ENCODE results near the gene FBXL19. TPM values are rescaled to one million over a fixed set of nuclear protein-coding genes. Genes with fewer than 3 reads are reported as not detected.

FBXL19 gene
- total RNA-seq, 1 experiment from 2014 or later, result 70.8 TPM

- peak; percentile 27 for DNase-seq (ENCODE audit: low read depth)
These were observed 62.2 kb downstream of the FBXL19 start for GRCh38 chr16:30985401-30986128.

GRCh38 chr16:30986129-30986991, 63.0 kb downstream of the FBXL19 start:
- no peak for DNase-seq (ENCODE audit: low read depth)

GRCh38 chr16:30987581-30988190, 64.3 kb downstream of the FBXL19 start:
- no peak for DNase-seq (ENCODE audit: low read depth)

GRCh38 chr16:30989469-30990047, 66.2 kb downstream of the FBXL19 start:
- no peak for DNase-seq (ENCODE audit: low read depth)

GRCh38 chr16:30990105-30990504, 66.7 kb downstream of the FBXL19 start:
- DNase-seq (ENCODE audit: low read depth), result no peak

GRCh38 chr16:30991052-30991451, 67.7 kb downstream of the FBXL19 start:
- no peak for DNase-seq (ENCODE audit: low read depth)

GRCh38 chr16:30992276-30992780, 69.0 kb downstream of the FBXL19 start:
- no peak for DNase-seq (ENCODE audit: low read depth)

GRCh38 chr16:30992931-30993816, 69.8 kb downstream of the FBXL19 start:
- no peak for DNase-seq (ENCODE audit: low read depth)

- no peak for DNase-seq (ENCODE audit: low read depth)
These were observed 72.6 kb downstream of the FBXL19 start for GRCh38 chr16:30995927-30996323.

- DNase-seq (ENCODE audit: low read depth), result no peak
These were observed 73.1 kb downstream of the FBXL19 start for GRCh38 chr16:30996324-30996984.

- peak; percentile 63 for DNase-seq (ENCODE audit: low read depth)
These were observed 73.8 kb downstream of the FBXL19 start for GRCh38 chr16:30996985-30997724.

- peak; percentile 90 for DNase-seq (ENCODE audit: low read depth)
These were observed 74.6 kb downstream of the FBXL19 start for GRCh38 chr16:30997725-30998711.

Small RNA genes lying within 50 kb of the gene (small RNA-seq; reads per million reads assigned to genes)
- not detected for gene AC135048.1
- not detected for gene MIR4519
- not detected for gene MIR762

Other genes with a start within 250 kb of the FBXL19 start
- 17.3 and 22.9 TPM in 2 replicates for gene SRCAP, start 224.4 kb upstream of the FBXL19 start, total RNA-seq (2014; rRNA removed; shearing (Covaris generic))
- gene PHKG2, start 175.1 kb upstream of the FBXL19 start, total RNA-seq (2014; rRNA removed; shearing (Covaris generic)), result 24.8 and 25.7 TPM in 2 replicates
- gene CFAP119, start 161.5 kb upstream of the FBXL19 start, total RNA-seq (2014; rRNA removed; shearing (Covaris generic)), result 5.7 and 5.9 TPM in 2 replicates
- gene RNF40, start 161.2 kb upstream of the FBXL19 start, total RNA-seq (2014; rRNA removed; shearing (Covaris generic)), result 96.2 and 104 TPM in 2 replicates
- 14.5 and 15.9 TPM in 2 replicates for gene ZNF629, start 136.4 kb upstream of the FBXL19 start, total RNA-seq (2014; rRNA removed; shearing (Covaris generic))
- 42.5 and 56.2 TPM in 2 replicates for gene BCL7C, start 29.5 kb upstream of the FBXL19 start, total RNA-seq (2014; rRNA removed; shearing (Covaris generic))
- gene CTF1, start 27.0 kb upstream of the FBXL19 start, total RNA-seq (2014; rRNA removed; shearing (Covaris generic)), result not detected in 2 replicates
- 9.4 and 10.5 TPM in 2 replicates for gene ORAI3, start 25.5 kb downstream of the FBXL19 start, total RNA-seq (2014; rRNA removed; shearing (Covaris generic))
- gene SETD1A, start 34.2 kb downstream of the FBXL19 start, total RNA-seq (2014; rRNA removed; shearing (Covaris generic)), result 3.1 and 5.3 TPM in 2 replicates
- 7.3 and 8.9 TPM in 2 replicates for gene HSD3B7, start 61.6 kb downstream of the FBXL19 start, total RNA-seq (2014; rRNA removed; shearing (Covaris generic))
- gene STX1B, start 87.1 kb downstream of the FBXL19 start, total RNA-seq (2014; rRNA removed; shearing (Covaris generic)), result 1.0 and 2.1 TPM in 2 replicates
- 37.9 and 43.7 TPM in 2 replicates for gene STX4, start 110.0 kb downstream of the FBXL19 start, total RNA-seq (2014; rRNA removed; shearing (Covaris generic))
- gene ZNF668, start 150.7 kb downstream of the FBXL19 start, total RNA-seq (2014; rRNA removed; shearing (Covaris generic)), result 16.9 and 21.5 TPM in 2 replicates
- 14.0 and 24.8 TPM in 2 replicates for gene ZNF646, start 150.8 kb downstream of the FBXL19 start, total RNA-seq (2014; rRNA removed; shearing (Covaris generic))
- 0.72 and 0.80 TPM in 2 replicates for gene PRSS53, start 165.4 kb downstream of the FBXL19 start, total RNA-seq (2014; rRNA removed; shearing (Covaris generic))
- 104 and 114 TPM in 2 replicates for gene VKORC1, start 171.2 kb downstream of the FBXL19 start, total RNA-seq (2014; rRNA removed; shearing (Covaris generic))
- gene BCKDK, start 184.8 kb downstream of the FBXL19 start, total RNA-seq (2014; rRNA removed; shearing (Covaris generic)), result 56.4 and 66.0 TPM in 2 replicates
- 57.0 and 62.1 TPM in 2 replicates for gene KAT8, start 194.1 kb downstream of the FBXL19 start, total RNA-seq (2014; rRNA removed; shearing (Covaris generic))
- not detected in 2 replicates for gene PRSS8, start 212.2 kb downstream of the FBXL19 start, total RNA-seq (2014; rRNA removed; shearing (Covaris generic))
- 0.77 and 2.0 TPM in 2 replicates for gene PRSS36, start 226.5 kb downstream of the FBXL19 start, total RNA-seq (2014; rRNA removed; shearing (Covaris generic))